Measurements from ENCODE around the gene ZCCHC7. TPM values are rescaled to one million over a fixed set of nuclear protein-coding genes. Genes with fewer than 3 reads are reported as not detected.
"Not testable (repeated sequence)": the region's sequence is repeated elsewhere in the genome, so short reads cannot be mapped to it uniquely, and the experiment has no call there.

Gene ZCCHC7
- total and polyA plus RNA-seq, 9 donors: 15.8 to 37.4 (median 28.4) TPM

- no peaks in the 10 kb centered on the region for H3K36me3 ChIP-seq
Measured at GRCh38 chr9:37287317-37287716, 166.9 kb downstream of the ZCCHC7 start.

GRCh38 chr9:37289631-37290030 lies 169.3 kb downstream of the ZCCHC7 start:
- H3K27ac ChIP-seq: no peak overlapping the region
- H3K27me3 ChIP-seq: no peaks in the 10 kb centered on the region
- DNase-seq: no peak
- intact Hi-C loops (cut with DNase I): no loop called here
- H3K36me3 ChIP-seq: no peaks in the 10 kb centered on the region
- H3K4me1 ChIP-seq (ENCODE audit: insufficient read depth): no peaks in the 10 kb centered on the region
- TF ChIP-seq CTCF (IDR thresholded peaks at IDR 0.05): no peak
- no peak for TF ChIP-seq EP300 (IDR thresholded peaks at IDR 0.05)
- TF ChIP-seq POLR2A (IDR thresholded peaks at IDR 0.05): no peak
- no peaks in the 10 kb centered on the region for H3K9me3 ChIP-seq
- no peak overlapping the region for H3K4me3 ChIP-seq
- WGBS, 3 donors: 93 to 95% (median 93%) methylated on average over 4 of the region's 4 CpGs

More at GRCh38 chr9:37287317-37287716, 166.9 kb downstream of the ZCCHC7 start:
- no peak for TF ChIP-seq EP300 (IDR thresholded peaks at IDR 0.05)
- no peak for TF ChIP-seq POLR2A (IDR thresholded peaks at IDR 0.05)
- TF ChIP-seq CTCF (IDR thresholded peaks at IDR 0.05): no peak
- intact Hi-C loops (cut with DNase I): no loop called here
- no peak for DNase-seq
- H3K27me3 ChIP-seq: no peaks in the 10 kb centered on the region
- no peak overlapping the region for H3K4me3 ChIP-seq
- WGBS, 3 donors: 66 to 89% (median 77%) methylated on average over 4 of the region's 4 CpGs
- H3K4me1 ChIP-seq (ENCODE audit: insufficient read depth): no peaks in the 10 kb centered on the region
- no peak overlapping the region for H3K27ac ChIP-seq
- no peaks in the 10 kb centered on the region for H3K9me3 ChIP-seq

- no peaks in the 10 kb centered on the region for H3K36me3 ChIP-seq
- no peaks in the 10 kb centered on the region for H3K4me1 ChIP-seq (ENCODE audit: insufficient read depth)
- intact Hi-C loops (cut with DNase I): no loop called here
- no peak for TF ChIP-seq EP300 (IDR thresholded peaks at IDR 0.05)
- TF ChIP-seq POLR2A (IDR thresholded peaks at IDR 0.05): no peak
- TF ChIP-seq CTCF (IDR thresholded peaks at IDR 0.05): no peak
- H3K4me3 ChIP-seq: no peak overlapping the region
- H3K27me3 ChIP-seq: no peaks in the 10 kb centered on the region
- WGBS, 3 donors: 88 to 94% (median 90%) methylated on average over 7 of the region's 7 CpGs
- H3K27ac ChIP-seq: no peak overlapping the region
- no peak for DNase-seq
- H3K9me3 ChIP-seq: no peaks in the 10 kb centered on the region
Measured at GRCh38 chr9:37290366-37290939, 170.1 kb downstream of the ZCCHC7 start.

GRCh38 chr9:37290940-37291485 lies 170.6 kb downstream of the ZCCHC7 start:
- 69 to 79% (median 71%) methylated on average over 2 of the region's 2 CpGs for WGBS, 3 donors
- no peaks in the 10 kb centered on the region for H3K27me3 ChIP-seq
- no peak for DNase-seq

GRCh38 chr9:37291612-37292238 lies 171.4 kb downstream of the ZCCHC7 start:
- H3K27me3 ChIP-seq; DNase-seq; H3K4me3 ChIP-seq; H3K36me3 ChIP-seq; H3K9me3 ChIP-seq; H3K27ac ChIP-seq; H3K4me1 ChIP-seq (ENCODE audit: insufficient read depth); intact Hi-C loops (cut with DNase I): not testable (repeated sequence)
- 97 to 98% (median 97%) methylated on average over 10 of the region's 10 CpGs for WGBS, 3 donors

More at GRCh38 chr9:37290940-37291485, 170.6 kb downstream of the ZCCHC7 start:
- no peaks in the 10 kb centered on the region for H3K4me1 ChIP-seq (ENCODE audit: insufficient read depth)
- TF ChIP-seq CTCF (IDR thresholded peaks at IDR 0.05) (no peak), POLR2A (IDR thresholded peaks at IDR 0.05) (no peak), EP300 (IDR thresholded peaks at IDR 0.05) (no peak)
- no peaks in the 10 kb centered on the region for H3K9me3 ChIP-seq
- intact Hi-C loops (cut with DNase I): no loop called here
- H3K36me3 ChIP-seq: no peaks in the 10 kb centered on the region
- H3K27ac ChIP-seq: no peak overlapping the region
- no peak overlapping the region for H3K4me3 ChIP-seq
